ENCODE data around the gene ZNF462. TPM values are rescaled to one million over a fixed set of nuclear protein-coding genes. Genes with fewer than 3 reads are reported as not detected.

The ZNF462 gene
- total RNA-seq, 1 donor from 2014 or later, result 154 TPM

- Mint-ChIP-seq H3K27me3 (ENCODE audit: low read depth) (no peaks in the 10 kb centered on the region), H3K36me3 (peaks cover 4% of the 10 kb centered on the region), H3K27ac (no peak overlapping the region), H3K4me1 (no peaks in the 10 kb centered on the region), H3K9me3 (peaks cover 15% of the 10 kb centered on the region), H3K4me3 (no peak overlapping the region)
- TF ChIP-seq CTCF (IDR thresholded peaks at IDR 0.05; ENCODE audit: unreplicated experiment), result no peak
- DNase-seq (ENCODE audit: low spot score in 2 of 2, unreplicated experiment in 2 of 2), result no peak
Observed at GRCh38 chr9:106828965-106829364, 34.0 kb upstream of the ZNF462 start.

- Mint-ChIP-seq H3K4me3 (no peak overlapping the region), H3K27ac (no peak overlapping the region), H3K27me3 (ENCODE audit: low read depth) (no peaks in the 10 kb centered on the region), H3K9me3 (peaks cover 15% of the 10 kb centered on the region), H3K4me1 (no peaks in the 10 kb centered on the region), H3K36me3 (peaks cover 4% of the 10 kb centered on the region)
- no peak for DNase-seq (ENCODE audit: low spot score in 2 of 2, unreplicated experiment in 2 of 2)
- TF ChIP-seq CTCF (IDR thresholded peaks at IDR 0.05; ENCODE audit: unreplicated experiment), result no peak
Observed at GRCh38 chr9:106829666-106830408, 33.1 kb upstream of the ZNF462 start.

GRCh38 chr9:106830527-106831150 lies 32.3 kb upstream of the ZNF462 start:
- no peaks in the 10 kb centered on the region for H3K4me1 Mint-ChIP-seq
- TF ChIP-seq CTCF (IDR thresholded peaks at IDR 0.05; ENCODE audit: unreplicated experiment), result no peak
- peaks cover 15% of the 10 kb centered on the region for H3K9me3 Mint-ChIP-seq
- H3K36me3 Mint-ChIP-seq, result peaks cover 4% of the 10 kb centered on the region
- H3K27ac Mint-ChIP-seq, result no peak overlapping the region
- no peaks in the 10 kb centered on the region for H3K27me3 Mint-ChIP-seq (ENCODE audit: low read depth)
- H3K4me3 Mint-ChIP-seq, result no peak overlapping the region
- DNase-seq (ENCODE audit: low spot score in 2 of 2, unreplicated experiment in 2 of 2), result no peak

- Mint-ChIP-seq H3K27ac (no peak overlapping the region), H3K36me3 (peaks cover 4% of the 10 kb centered on the region), H3K27me3 (ENCODE audit: low read depth) (no peaks in the 10 kb centered on the region), H3K9me3 (peaks cover 15% of the 10 kb centered on the region), H3K4me3 (no peak overlapping the region), H3K4me1 (no peaks in the 10 kb centered on the region)
- TF ChIP-seq CTCF (IDR thresholded peaks at IDR 0.05; ENCODE audit: unreplicated experiment), result no peak
- DNase-seq (ENCODE audit: low spot score in 2 of 2, unreplicated experiment in 2 of 2), result no peak
Observed at GRCh38 chr9:106834888-106835287, 28.1 kb upstream of the ZNF462 start.

GRCh38 chr9:106835840-106836239 lies 27.1 kb upstream of the ZNF462 start:
- no peak for DNase-seq (ENCODE audit: low spot score in 2 of 2, unreplicated experiment in 2 of 2)
- Mint-ChIP-seq H3K4me1 (no peaks in the 10 kb centered on the region), H3K27me3 (ENCODE audit: low read depth) (no peaks in the 10 kb centered on the region), H3K9me3 (peaks cover 15% of the 10 kb centered on the region), H3K4me3 (no peak overlapping the region), H3K27ac (no peak overlapping the region), H3K36me3 (peaks cover 4% of the 10 kb centered on the region)
- no peak for TF ChIP-seq CTCF (IDR thresholded peaks at IDR 0.05; ENCODE audit: unreplicated experiment)
